PC-3 (cell line): ENCODE results near the gene PTPRD. TPM values are rescaled to one million over a fixed set of nuclear protein-coding genes. Genes with fewer than 3 reads are reported as not detected.

Experiments used
- ATAC-seq: fragments of 200-7000 bp; cut with Tn5 transposase; 2 replicates; pipeline ENCODE4 v1.9.1; 2020; ENCODE audit warnings: mild to moderate bottlenecking, moderate library complexity
- BruUV-seq: library from RNA; stranded (reverse); fragments of 400-500 nt; replicated peaks from 2 replicates; lab custom pipeline; 2021; lab: Mats Ljungman, UMichigan
- CTCF ChIA-PET: fragments of 300-600 bp; sonication (Branson Sonifier 250); formaldehyde crosslinking; loops from one replicate; lab custom pipeline; 2022; ENCODE audit warnings: antibody characterized with exemption; lab: Charles Lee
- POLR2A ChIA-PET: fragments of 300-600 bp; sonication (Branson Sonifier 250); formaldehyde crosslinking; loops from one replicate; lab custom pipeline; 2022; ENCODE audit warnings: antibody characterized with exemption; ENCODE audit not compliant: unreplicated experiment; lab: Charles Lee
- DNase-seq: peaks from one replicate; pipeline ENCODE4 v3.0.0-alpha.2; 2015
- H2AFZ ChIP-seq: fragments of 300-600 bp; sonication (generic); 2 replicates; pipeline ENCODE4 v1.6.0; 2016; ENCODE audit warnings: antibody characterized with exemption, low read length
- H3F3A ChIP-seq: fragments of 300-600 bp; sonication (generic); one replicate; pipeline ENCODE4 v1.6.0; 2017; ENCODE audit warnings: antibody characterized with exemption, low read length, control low read depth, mild to moderate bottlenecking; ENCODE audit not compliant: unreplicated experiment
- H3K27ac ChIP-seq: fragments of 300-600 bp; sonication (generic); 2 replicates; pipeline ENCODE4 v1.5.1; 2016; ENCODE audit warnings: mild to moderate bottlenecking, low read length
- H3K27me3 ChIP-seq: fragments of 300-600 bp; sonication (generic); 2 replicates; pipeline ENCODE4 v1.6.1; 2016; ENCODE audit warnings: low read length, mixed read lengths
- H3K36me3 ChIP-seq: fragments of 300-600 bp; sonication (generic); 2 replicates; pipeline ENCODE4 v1.6.1; 2016; ENCODE audit warnings: low read depth, mixed run types, low read length, mixed read lengths
- H3K4me1 ChIP-seq: fragments of 300-600 bp; sonication (generic); 2 replicates; pipeline ENCODE4 v1.5.1; 2016; ENCODE audit warnings: low read length; ENCODE audit not compliant: insufficient read depth
- H3K4me2 ChIP-seq: fragments of 300-600 bp; sonication (generic); 2 replicates; pipeline ENCODE4 v1.6.0; 2016; ENCODE audit warnings: low read length
- H3K4me3 ChIP-seq: fragments of 300-600 bp; sonication (generic); 2 replicates; pipeline ENCODE4 v1.5.1; 2016; ENCODE audit warnings: mild to moderate bottlenecking, low read length, mixed read lengths
- H3K79me2 ChIP-seq: fragments of 300-600 bp; sonication (generic); 2 replicates; pipeline ENCODE4 v1.6.1; 2017; ENCODE audit warnings: low read length, mixed read lengths
- H3K9ac ChIP-seq: fragments of 300-600 bp; sonication (generic); 2 replicates; pipeline ENCODE4 v1.6.0; 2016; ENCODE audit warnings: mild to moderate bottlenecking, low read length
- H3K9me2 ChIP-seq: fragments of 300-600 bp; sonication (generic); replicated peaks from 2 replicates; pipeline ENCODE4 v1.6.1; 2016; ENCODE audit warnings: mixed run types, low read length, mixed read lengths
- H3K9me3 ChIP-seq: fragments of 300-600 bp; sonication (generic); 2 replicates; pipeline ENCODE4 v1.6.1; 2016; ENCODE audit warnings: low read length, mixed read lengths
- H4K20me1 ChIP-seq: fragments of 300-600 bp; sonication (generic); 2 replicates; pipeline ENCODE4 v1.6.1; 2016; ENCODE audit warnings: low read length, mixed read lengths
- EZH2 ChIP-seq: fragments of 300-600 bp; sonication (generic); IDR thresholded peaks from one replicate; pipeline ENCODE4 v1.6.1; 2017; ENCODE audit warnings: antibody characterized with exemption, mild to moderate bottlenecking, low read length; ENCODE audit not compliant: unreplicated experiment
- EZH2phosphoT487 ChIP-seq: fragments of 300-600 bp; sonication (generic); IDR thresholded peaks from 2 replicates; pipeline ENCODE4 v1.6.1; 2018; ENCODE audit warnings: mild to moderate bottlenecking, antibody characterized with exemption, low read length, borderline replicate concordance
- intact Hi-C: fragments of 100-400 bp; cut with micrococcal nuclease; formaldehyde crosslinking; loops from 2 replicates; pipeline ENCODE4 v1.9.0; 2023
- total RNA-seq: library from RNA; depleted of rRNA; stranded (reverse); fragments of >200 nt; gene quantifications from 2 replicates; pipeline ENCODE4 v1.2.3, GENCODE V29; 2014
- TF ChIP-seq, protein P1 (sequence below): fragments of 300-600 bp; sonication (generic); conservative IDR thresholded peaks from 2 replicates; pipeline ENCODE4 v1.5.1; 2017; ENCODE audit warnings: antibody characterized with exemption, low read depth, mild to moderate bottlenecking, low read length

PTPRD gene
- total RNA-seq, 1 experiment from 2014 or later = not detected

DNA sequence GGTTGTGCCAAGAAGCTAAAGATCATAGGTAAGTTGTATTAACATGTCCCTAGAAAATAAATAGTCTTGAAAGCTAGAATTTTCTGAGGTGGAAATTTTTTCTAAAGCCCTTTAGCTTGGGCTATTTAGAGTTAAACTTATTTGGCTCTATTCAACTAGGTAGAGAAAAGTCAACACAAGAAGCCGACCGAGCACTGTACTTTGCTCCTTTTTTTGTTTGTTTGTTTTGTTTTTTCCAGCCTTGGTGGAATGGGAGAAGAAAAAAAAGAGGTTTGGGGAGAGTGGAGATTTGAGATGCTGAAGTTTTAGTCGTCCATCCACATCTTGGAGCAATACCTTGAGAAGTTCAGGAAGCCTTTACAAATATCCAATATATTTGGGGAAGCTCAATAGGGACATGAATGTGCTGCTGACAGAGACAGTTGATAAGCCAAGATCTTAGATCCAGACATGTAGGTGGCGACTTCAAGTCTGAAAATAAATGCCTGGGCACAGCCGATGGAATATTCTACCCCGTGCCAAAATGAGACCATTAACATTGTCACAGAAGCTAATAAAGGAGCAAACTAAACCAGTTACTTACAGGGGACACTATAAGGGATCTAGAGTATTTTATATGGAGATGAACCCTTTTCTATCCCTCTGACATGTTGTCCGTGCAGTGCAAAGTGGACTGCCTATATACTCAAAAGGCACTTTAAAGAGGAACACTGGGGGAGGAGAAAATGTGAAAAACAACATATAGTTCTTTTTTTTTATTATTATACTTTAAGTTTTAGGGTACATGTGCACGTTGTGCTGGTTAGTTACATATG lies 466.1 kb downstream of the PTPRD start:
- H2AFZ ChIP-seq = no peak overlapping the region
- H3K4me3 ChIP-seq = no peak overlapping the region
- no peaks in the 10 kb centered on the region for H4K20me1 ChIP-seq
- no peak overlapping the region for H3K27ac ChIP-seq
- no peaks in the 10 kb centered on the region for H3K9me3 ChIP-seq
- H3K27me3 ChIP-seq = no peaks in the 10 kb centered on the region
- no peaks in the 10 kb centered on the region for H3K36me3 ChIP-seq
- intact Hi-C loops = no loop called here
- no peaks in the 10 kb centered on the region for H3K4me1 ChIP-seq
- ChIA-PET POLR2A (no interaction called here), CTCF (no interaction called here)
- H3K4me2 ChIP-seq = no peak overlapping the region
- no peak for TF ChIP-seq EZH2
- TF ChIP-seq EZH2phosphoT487 = no peak
- TF ChIP-seq, protein P1, sequence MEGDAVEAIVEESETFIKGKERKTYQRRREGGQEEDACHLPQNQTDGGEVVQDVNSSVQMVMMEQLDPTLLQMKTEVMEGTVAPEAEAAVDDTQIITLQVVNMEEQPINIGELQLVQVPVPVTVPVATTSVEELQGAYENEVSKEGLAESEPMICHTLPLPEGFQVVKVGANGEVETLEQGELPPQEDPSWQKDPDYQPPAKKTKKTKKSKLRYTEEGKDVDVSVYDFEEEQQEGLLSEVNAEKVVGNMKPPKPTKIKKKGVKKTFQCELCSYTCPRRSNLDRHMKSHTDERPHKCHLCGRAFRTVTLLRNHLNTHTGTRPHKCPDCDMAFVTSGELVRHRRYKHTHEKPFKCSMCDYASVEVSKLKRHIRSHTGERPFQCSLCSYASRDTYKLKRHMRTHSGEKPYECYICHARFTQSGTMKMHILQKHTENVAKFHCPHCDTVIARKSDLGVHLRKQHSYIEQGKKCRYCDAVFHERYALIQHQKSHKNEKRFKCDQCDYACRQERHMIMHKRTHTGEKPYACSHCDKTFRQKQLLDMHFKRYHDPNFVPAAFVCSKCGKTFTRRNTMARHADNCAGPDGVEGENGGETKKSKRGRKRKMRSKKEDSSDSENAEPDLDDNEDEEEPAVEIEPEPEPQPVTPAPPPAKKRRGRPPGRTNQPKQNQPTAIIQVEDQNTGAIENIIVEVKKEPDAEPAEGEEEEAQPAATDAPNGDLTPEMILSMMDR = no peak
- no peak overlapping the region for H3K9ac ChIP-seq
- DNase-seq = no peak
- H3F3A ChIP-seq = no peaks in the 10 kb centered on the region
- no peaks in the 10 kb centered on the region for H3K9me2 ChIP-seq
- BruUV-seq = no TSS peak
- ATAC-seq = no peak
- H3K79me2 ChIP-seq = no peaks in the 10 kb centered on the region

DNA sequence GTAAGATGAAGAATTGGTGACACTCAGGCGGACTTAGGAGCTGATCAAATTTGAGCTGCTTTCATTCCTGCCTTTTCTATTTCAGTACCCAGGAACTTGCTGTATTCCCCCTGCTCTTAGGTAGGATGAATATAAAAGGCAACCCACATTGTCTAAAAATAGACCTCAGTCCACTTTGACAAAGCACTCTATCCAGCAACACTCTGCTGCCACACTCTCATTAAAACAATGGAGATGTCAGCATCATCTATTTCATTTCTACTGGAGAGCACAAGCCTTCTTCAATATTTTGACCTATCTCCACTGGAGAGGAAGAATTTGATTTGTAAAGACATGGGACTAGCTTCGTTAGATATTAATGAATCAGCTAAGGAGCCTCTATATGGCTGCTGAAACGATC lies 468.4 kb downstream of the PTPRD start:
- BruUV-seq = no TSS peak
- no peak for ATAC-seq

More for the DNA sequence above, 468.4 kb downstream of the PTPRD start:
- Histone ChIP-seq H3F3A (no peaks in the 10 kb centered on the region), H3K27ac (no peak overlapping the region), H3K4me2 (no peak overlapping the region), H3K27me3 (no peaks in the 10 kb centered on the region), H3K9me2 (no peaks in the 10 kb centered on the region), H3K9me3 (no peaks in the 10 kb centered on the region), H3K4me1 (no peaks in the 10 kb centered on the region), H4K20me1 (no peaks in the 10 kb centered on the region), H3K36me3 (no peaks in the 10 kb centered on the region), H2AFZ (no peak overlapping the region), H3K79me2 (no peaks in the 10 kb centered on the region), H3K9ac (no peak overlapping the region), H3K4me3 (no peak overlapping the region)
- TF ChIP-seq, protein P1 = no peak
- no peak for TF ChIP-seq EZH2phosphoT487
- TF ChIP-seq EZH2 = no peak
- intact Hi-C loops = no loop called here
- ChIA-PET CTCF (no interaction called here), POLR2A (no interaction called here)
- DNase-seq = no peak
